ENCODE results near the gene BRSK2.
"Not testable (repeated sequence)": the region's sequence is repeated elsewhere in the genome, so short reads cannot be mapped to it uniquely, and the experiment has no call there.

The BRSK2 gene

DNA sequence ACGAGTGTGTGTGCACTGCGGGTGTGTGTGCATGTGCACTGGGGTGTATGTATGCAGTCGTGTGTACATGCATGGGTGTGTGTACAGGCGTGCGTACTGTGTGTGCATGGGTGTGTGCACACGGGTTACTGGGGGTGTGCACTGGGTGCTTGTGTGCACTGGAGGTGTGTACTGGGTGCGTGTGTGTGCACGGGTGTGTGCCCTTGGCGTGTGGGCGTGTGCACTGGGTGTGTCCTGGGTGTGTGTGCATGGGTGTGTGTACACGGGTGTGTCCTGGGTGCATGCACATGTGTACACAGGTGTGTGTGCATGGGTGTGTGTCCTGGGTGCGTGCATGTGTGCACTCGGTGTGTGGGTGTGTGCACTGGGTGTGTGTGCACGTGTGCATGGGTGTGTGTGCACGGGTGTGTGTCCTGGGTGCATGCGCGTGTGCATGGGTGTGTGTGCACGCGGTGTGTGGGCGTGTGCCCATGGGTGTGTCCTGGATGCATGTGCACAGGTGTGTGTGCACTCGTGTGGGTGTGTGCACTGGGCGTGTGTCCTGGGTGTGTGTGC, 39.1 kb downstream of the BRSK2 start:
- no peak overlapping the region for H3K4me3 ChIP-seq (ENCODE audit: extremely low read depth, insufficient read depth, low read length, poor library complexity, severe bottlenecking)
- WGBS, 2 experiments (ENCODE audit: insufficient coverage in 2 of 2) = 96 to 99% methylated on average over 15 to 22 of the region's 22 CpGs
- H3K36me3 ChIP-seq (ENCODE audit: control insufficient read depth, insufficient read depth, low read length) = no peaks in the 10 kb centered on the region
- H3K27ac ChIP-seq (ENCODE audit: low read depth, low read length, severe bottlenecking) = no peak overlapping the region
- H3K9me3 ChIP-seq (ENCODE audit: control insufficient read depth, low read length) = no peaks in the 10 kb centered on the region
- no peaks in the 10 kb centered on the region for H3K4me1 ChIP-seq (ENCODE audit: control insufficient read depth, insufficient read depth, low read length, poor library complexity, severe bottlenecking)

DNA sequence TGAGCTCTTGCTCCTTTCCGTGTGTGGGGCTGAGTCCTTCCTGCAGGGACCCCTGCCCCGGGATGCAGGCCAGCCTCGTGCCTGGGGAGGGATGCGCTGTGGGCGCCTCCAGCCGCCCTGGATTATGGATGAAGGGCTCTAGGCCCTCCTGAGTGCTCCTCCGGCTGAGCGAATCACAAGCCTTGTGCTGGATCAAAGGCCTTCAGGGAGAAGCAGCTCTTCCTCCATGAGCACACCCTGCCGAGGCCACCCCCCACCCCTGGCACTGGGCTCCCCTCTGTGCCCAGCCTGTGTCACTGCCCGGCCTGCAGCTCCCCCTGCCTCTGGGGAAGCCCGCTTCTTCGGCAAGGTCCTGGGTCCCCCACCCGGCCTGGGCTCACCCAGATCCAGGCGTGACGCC, 43.8 kb downstream of the BRSK2 start:
- H3K4me3 ChIP-seq (ENCODE audit: extremely low read depth, insufficient read depth, low read length, poor library complexity, severe bottlenecking) = no peak overlapping the region
- no peaks in the 10 kb centered on the region for H3K9me3 ChIP-seq (ENCODE audit: control insufficient read depth, low read length)
- 83 to 88% methylated on average over 12 to 15 of the region's 15 CpGs for WGBS, 2 experiments (ENCODE audit: insufficient coverage in 2 of 2)
- no peaks in the 10 kb centered on the region for H3K36me3 ChIP-seq (ENCODE audit: control insufficient read depth, insufficient read depth, low read length)
- no peak overlapping the region for H3K27ac ChIP-seq (ENCODE audit: low read depth, low read length, severe bottlenecking)
- H3K4me1 ChIP-seq (ENCODE audit: control insufficient read depth, insufficient read depth, low read length, poor library complexity, severe bottlenecking) = peaks cover 15% of the 10 kb centered on the region

- peaks cover 15% of the 10 kb centered on the region for H3K4me1 ChIP-seq (ENCODE audit: control insufficient read depth, insufficient read depth, low read length, poor library complexity, severe bottlenecking)
- H3K36me3 ChIP-seq (ENCODE audit: control insufficient read depth, insufficient read depth, low read length) = no peaks in the 10 kb centered on the region
- no peak overlapping the region for H3K27ac ChIP-seq (ENCODE audit: low read depth, low read length, severe bottlenecking)
- H3K9me3 ChIP-seq (ENCODE audit: control insufficient read depth, low read length) = no peaks in the 10 kb centered on the region
- WGBS, 2 experiments (ENCODE audit: insufficient coverage in 2 of 2) = 91 to 94% methylated on average over 24 to 27 of the region's 29 CpGs
- no peak overlapping the region for H3K4me3 ChIP-seq (ENCODE audit: extremely low read depth, insufficient read depth, low read length, poor library complexity, severe bottlenecking)
Measured at GRCh38 chr11:1433977-1434640, 44.4 kb downstream of the BRSK2 start.

- H3K4me1 ChIP-seq (ENCODE audit: control insufficient read depth, insufficient read depth, low read length, poor library complexity, severe bottlenecking) = peaks cover 15% of the 10 kb centered on the region
- H3K9me3 ChIP-seq (ENCODE audit: control insufficient read depth, low read length); H3K27ac ChIP-seq (ENCODE audit: low read depth, low read length, severe bottlenecking); H3K4me3 ChIP-seq (ENCODE audit: extremely low read depth, insufficient read depth, low read length, poor library complexity, severe bottlenecking); H3K36me3 ChIP-seq (ENCODE audit: control insufficient read depth, insufficient read depth, low read length): not testable (repeated sequence)
- 80 to 82% methylated on average over 4 to 5 of the region's 20 CpGs for WGBS, 2 experiments (ENCODE audit: insufficient coverage in 2 of 2)
Measured at GRCh38 chr11:1435479-1435819, 45.7 kb downstream of the BRSK2 start.

- H3K27ac ChIP-seq (ENCODE audit: low read depth, low read length, severe bottlenecking) = no peak overlapping the region
- H3K36me3 ChIP-seq (ENCODE audit: control insufficient read depth, insufficient read depth, low read length) = no peaks in the 10 kb centered on the region
- peaks cover 15% of the 10 kb centered on the region for H3K4me1 ChIP-seq (ENCODE audit: control insufficient read depth, insufficient read depth, low read length, poor library complexity, severe bottlenecking)
- H3K9me3 ChIP-seq (ENCODE audit: control insufficient read depth, low read length) = no peaks in the 10 kb centered on the region
- H3K4me3 ChIP-seq (ENCODE audit: extremely low read depth, insufficient read depth, low read length, poor library complexity, severe bottlenecking) = no peak overlapping the region
- WGBS, 2 experiments (ENCODE audit: insufficient coverage in 2 of 2) = 37 to 42% methylated on average over 15 to 18 of the region's 29 CpGs
Measured at GRCh38 chr11:1435820-1436467, 46.2 kb downstream of the BRSK2 start.

GRCh38 chr11:1436468-1437039, 46.8 kb downstream of the BRSK2 start:
- WGBS, 2 experiments (ENCODE audit: insufficient coverage in 2 of 2) = 13 to 35% methylated on average over 4 of the region's 13 CpGs
- H3K9me3 ChIP-seq (ENCODE audit: control insufficient read depth, low read length) = no peaks in the 10 kb centered on the region
- H3K27ac ChIP-seq (ENCODE audit: low read depth, low read length, severe bottlenecking) = no peak overlapping the region
- H3K4me1 ChIP-seq (ENCODE audit: control insufficient read depth, insufficient read depth, low read length, poor library complexity, severe bottlenecking) = peaks cover 15% of the 10 kb centered on the region
- no peak overlapping the region for H3K4me3 ChIP-seq (ENCODE audit: extremely low read depth, insufficient read depth, low read length, poor library complexity, severe bottlenecking)
- H3K36me3 ChIP-seq (ENCODE audit: control insufficient read depth, insufficient read depth, low read length) = no peaks in the 10 kb centered on the region

DNA sequence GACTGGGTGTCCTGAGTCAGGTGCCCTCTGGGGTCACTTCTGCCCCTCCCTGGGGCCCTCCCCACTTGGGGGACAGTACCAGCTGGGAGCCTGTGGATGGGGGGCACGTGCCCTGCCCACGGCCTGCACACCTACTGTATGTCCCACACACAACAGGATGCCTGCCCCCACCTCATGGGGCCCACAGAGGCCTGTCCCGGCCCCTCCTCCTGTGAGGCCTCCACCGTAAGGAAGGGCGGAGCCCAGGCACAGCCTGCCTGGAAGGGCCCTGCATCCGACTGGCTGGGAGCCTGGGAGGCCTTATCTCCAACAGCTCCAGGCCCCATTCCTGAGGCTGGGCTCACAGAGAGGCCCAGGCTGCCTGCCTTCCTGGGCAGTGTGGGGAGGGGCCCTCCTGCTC, 47.8 kb downstream of the BRSK2 start:
- Histone ChIP-seq H3K27ac (ENCODE audit: low read depth, low read length, severe bottlenecking) (no peak overlapping the region), H3K9me3 (ENCODE audit: control insufficient read depth, low read length) (no peaks in the 10 kb centered on the region)
- 37 to 58% methylated on average over 4 of the region's 6 CpGs for WGBS, 2 experiments (ENCODE audit: insufficient coverage in 2 of 2)

DNA sequence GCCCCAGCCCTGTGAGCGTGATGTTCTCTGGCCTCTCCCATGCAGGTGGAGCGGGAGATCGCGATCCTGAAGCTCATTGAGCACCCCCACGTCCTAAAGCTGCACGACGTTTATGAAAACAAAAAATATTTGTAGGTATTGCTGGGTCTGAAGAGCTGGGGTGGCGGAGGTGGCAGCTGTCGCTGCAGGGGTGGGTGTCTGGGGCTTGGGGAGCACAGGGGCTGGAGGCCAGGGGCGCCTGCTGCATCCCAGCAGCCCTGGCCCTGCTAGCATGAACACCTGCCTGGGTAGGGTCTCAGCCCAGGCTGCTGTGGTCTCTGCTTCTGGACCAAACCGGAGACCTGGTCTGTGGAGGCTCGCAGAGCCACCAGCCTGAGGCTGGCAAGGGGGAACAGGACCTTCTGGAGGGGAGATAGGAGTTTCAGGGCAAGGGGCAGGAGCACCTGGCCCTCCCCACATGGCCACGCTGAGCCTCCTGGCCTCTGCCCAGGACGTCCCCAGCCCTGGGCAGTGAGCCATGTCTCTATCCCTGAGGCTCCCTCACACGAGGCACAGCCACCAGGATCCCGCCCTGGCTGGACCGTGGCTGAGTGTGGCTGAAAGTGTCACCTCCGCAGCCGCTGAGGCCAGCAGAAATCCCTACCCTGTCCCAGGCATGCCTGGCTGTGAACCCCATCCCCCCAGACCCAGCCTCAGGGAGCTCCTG, 48.7 kb downstream of the BRSK2 start:
- no peak overlapping the region for H3K27ac ChIP-seq (ENCODE audit: low read depth, low read length, severe bottlenecking)
- H3K4me3 ChIP-seq (ENCODE audit: extremely low read depth, insufficient read depth, low read length, poor library complexity, severe bottlenecking) = no peak overlapping the region

More for the DNA sequence above, 47.8 kb downstream of the BRSK2 start:
- Histone ChIP-seq H3K4me3 (ENCODE audit: extremely low read depth, insufficient read depth, low read length, poor library complexity, severe bottlenecking) (no peak overlapping the region), H3K4me1 (ENCODE audit: control insufficient read depth, insufficient read depth, low read length, poor library complexity, severe bottlenecking) (peaks cover 15% of the 10 kb centered on the region), H3K36me3 (ENCODE audit: control insufficient read depth, insufficient read depth, low read length) (no peaks in the 10 kb centered on the region)

GRCh38 chr11:1438967-1439330, 49.2 kb downstream of the BRSK2 start:
- WGBS, 2 experiments (ENCODE audit: insufficient coverage in 2 of 2) = 87 to 90% methylated on average over 7 to 11 of the region's 11 CpGs
- no peaks in the 10 kb centered on the region for H3K9me3 ChIP-seq (ENCODE audit: control insufficient read depth, low read length)

More for the DNA sequence above, 48.7 kb downstream of the BRSK2 start:
- WGBS, 2 experiments (ENCODE audit: insufficient coverage in 2 of 2) = 87 to 88% methylated on average over 14 to 18 of the region's 19 CpGs
- H3K36me3 ChIP-seq (ENCODE audit: control insufficient read depth, insufficient read depth, low read length) = no peaks in the 10 kb centered on the region
- H3K9me3 ChIP-seq (ENCODE audit: control insufficient read depth, low read length) = no peaks in the 10 kb centered on the region
- H3K4me1 ChIP-seq (ENCODE audit: control insufficient read depth, insufficient read depth, low read length, poor library complexity, severe bottlenecking) = peaks cover 15% of the 10 kb centered on the region

GRCh38 chr11:1439341-1439740, 49.6 kb downstream of the BRSK2 start:
- H3K36me3 ChIP-seq (ENCODE audit: control insufficient read depth, insufficient read depth, low read length) = no peaks in the 10 kb centered on the region
- H3K9me3 ChIP-seq (ENCODE audit: control insufficient read depth, low read length) = no peaks in the 10 kb centered on the region
- H3K4me1 ChIP-seq (ENCODE audit: control insufficient read depth, insufficient read depth, low read length, poor library complexity, severe bottlenecking) = peaks cover 15% of the 10 kb centered on the region
- 88 to 89% methylated on average over 6 to 9 of the region's 11 CpGs for WGBS, 2 experiments (ENCODE audit: insufficient coverage in 2 of 2)
- no peak overlapping the region for H3K4me3 ChIP-seq (ENCODE audit: extremely low read depth, insufficient read depth, low read length, poor library complexity, severe bottlenecking)
- no peak overlapping the region for H3K27ac ChIP-seq (ENCODE audit: low read depth, low read length, severe bottlenecking)

More at GRCh38 chr11:1438967-1439330, 49.2 kb downstream of the BRSK2 start:
- H3K36me3 ChIP-seq (ENCODE audit: control insufficient read depth, insufficient read depth, low read length) = no peaks in the 10 kb centered on the region
- no peak overlapping the region for H3K27ac ChIP-seq (ENCODE audit: low read depth, low read length, severe bottlenecking)
- no peak overlapping the region for H3K4me3 ChIP-seq (ENCODE audit: extremely low read depth, insufficient read depth, low read length, poor library complexity, severe bottlenecking)
- peaks cover 15% of the 10 kb centered on the region for H3K4me1 ChIP-seq (ENCODE audit: control insufficient read depth, insufficient read depth, low read length, poor library complexity, severe bottlenecking)

Measured in mesodermal cell (in vitro differentiated cells).